Astrocyte of the cerebellum (primary cell): Measurements from ENCODE around the gene FGG.
"Not testable (repeated sequence)": the region's sequence is repeated elsewhere in the genome, so short reads cannot be mapped to it uniquely, and the experiment has no call there.

Source experiments
- DNase-seq: peaks from one replicate; pipeline ENCODE4 v3.0.0-alpha.2; 2011; ENCODE audit warnings: low read depth
- H3K4me3 ChIP-seq: 2 replicates; pipeline ENCODE4 v1.5.1; 2011; ENCODE audit warnings: mild to moderate bottlenecking, low read depth, low read length, moderate library complexity
- CTCF ChIP-seq: IDR thresholded peaks from 2 replicates; pipeline ENCODE4 v1.5.1; 2012; ENCODE audit warnings: low read length, low read depth, moderate library complexity, mild to moderate bottlenecking; ENCODE audit errors: missing control alignments
- in situ Hi-C: cut with HindIII; loops from 2 replicates; pipeline ENCODE4 v1.10.0; 2017; ENCODE audit warnings: low sequenced_read_pairs

FGG gene

GRCh38 chr4:154597798-154598774 is 14.4 kb downstream of the FGG start:
- no peak for TF ChIP-seq CTCF
- DNase-seq, result no peak
- in situ Hi-C loops, result no loop called here
- H3K4me3 ChIP-seq, result no peak overlapping the region

- DNase-seq, in situ Hi-C loops, H3K4me3 ChIP-seq: not testable (repeated sequence)
Measured at GRCh38 chr4:154597281-154597680, 15.2 kb downstream of the FGG start.

- in situ Hi-C loops, result no loop called here
- no peak overlapping the region for H3K4me3 ChIP-seq
- no peak for TF ChIP-seq CTCF
- no peak for DNase-seq
Measured at GRCh38 chr4:154595807-154596206, 16.6 kb downstream of the FGG start.

GRCh38 chr4:154594343-154594742 is 18.1 kb downstream of the FGG start:
- in situ Hi-C loops, result not testable (repeated sequence)

GRCh38 chr4:154593868-154594267 is 18.6 kb downstream of the FGG start:
- DNase-seq, result no peak
- in situ Hi-C loops, result no loop called here
- TF ChIP-seq CTCF, result no peak
- no peak overlapping the region for H3K4me3 ChIP-seq

More at GRCh38 chr4:154594343-154594742, 18.1 kb downstream of the FGG start:
- H3K4me3 ChIP-seq, DNase-seq: not testable (repeated sequence)

GRCh38 chr4:154591890-154592289 is 20.6 kb downstream of the FGG start:
- TF ChIP-seq CTCF, result no peak
- no peak overlapping the region for H3K4me3 ChIP-seq
- no peak for DNase-seq
- in situ Hi-C loops, result no loop called here

GRCh38 chr4:154590329-154591006 is 22.0 kb downstream of the FGG start, which contains the start of gene FGA:
TSS of gene FGA (minus strand) at chr4:154590742. CDS start at chr4:154590687, 55 bp downstream.
- in situ Hi-C loops, result no loop called here
- H3K4me3 ChIP-seq, result no peak within 1 kb of the TSS
- DNase-seq, result no peak
- TF ChIP-seq CTCF, result no peak
